Loucy (cell line): Measurements from ENCODE around the gene RNF181.
A peak's percentile ranks its signal among the peaks of the same experiment; 100 is the strongest.

Source experiments
- H2AFZ ChIP-seq: fragments of 200-600 bp; sonication (generic); 2 replicates; pipeline ENCODE4 v1.6.0; 2016; ENCODE audit warnings: antibody characterized with exemption, mild to moderate bottlenecking, low read length, moderate library complexity
- H3F3A ChIP-seq: fragments of 200-600 bp; 2 replicates; pipeline ENCODE4 v1.6.0; 2016; ENCODE audit warnings: antibody characterized with exemption, low read depth, mild to moderate bottlenecking
- H3K27me3 ChIP-seq: fragments of 200-600 bp; sonication (generic); 2 replicates; pipeline ENCODE4 v1.6.1; 2014; ENCODE audit warnings: low read length, mild to moderate bottlenecking; ENCODE audit not compliant: insufficient read depth, poor library complexity, severe bottlenecking
- H3K36me3 ChIP-seq: fragments of 200-600 bp; sonication (generic); 2 replicates; pipeline ENCODE4 v1.6.1; 2016; ENCODE audit warnings: low read length; ENCODE audit not compliant: insufficient read depth
- H3K4me1 ChIP-seq: fragments of 200-600 bp; sonication (generic); 2 replicates; pipeline ENCODE4 v1.5.1; 2014; ENCODE audit warnings: low read length, mild to moderate bottlenecking; ENCODE audit not compliant: insufficient read depth, poor library complexity, severe bottlenecking
- H3K4me2 ChIP-seq: fragments of 200-600 bp; sonication (generic); 2 replicates; pipeline ENCODE4 v1.6.0; 2014; ENCODE audit warnings: antibody characterized with exemption, low read length, low read depth, mild to moderate bottlenecking; ENCODE audit not compliant: poor library complexity, severe bottlenecking
- H3K4me3 ChIP-seq: fragments of 200-600 bp; sonication (generic); 2 replicates; pipeline ENCODE4 v1.5.1; 2014; ENCODE audit warnings: low read length, mild to moderate bottlenecking, mixed read lengths; ENCODE audit not compliant: poor library complexity, severe bottlenecking
- H3K79me2 ChIP-seq: fragments of 200-600 bp; sonication (generic); 2 replicates; pipeline ENCODE4 v1.6.1; 2014; ENCODE audit warnings: low read length; ENCODE audit not compliant: insufficient read depth
- H3K9ac ChIP-seq: fragments of 200-600 bp; sonication (generic); 2 replicates; pipeline ENCODE4 v1.6.0; 2014; ENCODE audit warnings: mild to moderate bottlenecking, low read depth, low read length, moderate library complexity; ENCODE audit not compliant: poor library complexity, severe bottlenecking
- H3K9me2 ChIP-seq: fragments of 200-600 bp; sonication (generic); replicated peaks from 2 replicates; pipeline ENCODE4 v1.6.1; 2016; ENCODE audit warnings: low read depth, low read length, mixed read lengths
- H3K9me3 ChIP-seq: fragments of 200-600 bp; sonication (generic); 2 replicates; pipeline ENCODE4 v1.6.1; 2014; ENCODE audit warnings: mild to moderate bottlenecking, antibody characterized with exemption, low read length, low read depth; ENCODE audit not compliant: insufficient read depth
- H4K20me1 ChIP-seq: fragments of 200-600 bp; sonication (generic); 2 replicates; pipeline ENCODE4 v1.6.0; 2014; ENCODE audit warnings: antibody characterized with exemption, low read length, mild to moderate bottlenecking; ENCODE audit not compliant: insufficient read depth, poor library complexity, severe bottlenecking
- EZH2phosphoT487 ChIP-seq: fragments of 200-600 bp; IDR thresholded peaks from 2 replicates; pipeline ENCODE4 v1.6.1; 2018; ENCODE audit warnings: antibody characterized with exemption, mild to moderate bottlenecking, moderate library complexity, borderline replicate concordance
- TF ChIP-seq, protein P1 (sequence below): fragments of 200-600 bp; sonication (generic); conservative IDR thresholded peaks from 2 replicates; pipeline ENCODE4 v1.5.1; 2014; ENCODE audit warnings: mild to moderate bottlenecking, antibody characterized with exemption, low read length

Gene RNF181

DNA sequence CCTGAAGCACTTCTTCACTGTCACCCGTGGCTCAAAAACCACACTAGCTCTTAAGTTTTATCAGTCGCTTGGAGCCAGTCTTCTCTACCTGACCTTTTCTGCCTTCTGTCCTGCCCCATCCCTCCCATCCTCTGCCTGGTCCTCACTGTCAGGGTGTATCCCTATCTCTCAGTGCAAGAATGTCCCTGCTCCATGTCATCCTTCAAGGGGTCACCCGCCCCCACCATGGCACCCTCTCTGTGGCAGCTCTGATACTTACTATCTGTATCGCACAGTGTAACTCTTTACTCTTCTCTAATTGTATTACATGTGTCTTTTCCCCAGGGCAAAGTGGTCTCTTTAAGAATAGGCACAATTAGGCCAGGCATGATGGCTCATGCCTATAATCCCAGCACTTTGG, 6.9 kb upstream of the RNF181 start:
- H3K4me3 ChIP-seq, result peak overlapping the region; percentile 63
- no peaks in the 10 kb centered on the region for H3K9me2 ChIP-seq
- 0 out of 2 replicates have a peak, but pooled peaks cover 12% of the 10 kb centered on the region for H3F3A ChIP-seq
- TF ChIP-seq EZH2phosphoT487, result no peak
- TF ChIP-seq, protein P1, sequence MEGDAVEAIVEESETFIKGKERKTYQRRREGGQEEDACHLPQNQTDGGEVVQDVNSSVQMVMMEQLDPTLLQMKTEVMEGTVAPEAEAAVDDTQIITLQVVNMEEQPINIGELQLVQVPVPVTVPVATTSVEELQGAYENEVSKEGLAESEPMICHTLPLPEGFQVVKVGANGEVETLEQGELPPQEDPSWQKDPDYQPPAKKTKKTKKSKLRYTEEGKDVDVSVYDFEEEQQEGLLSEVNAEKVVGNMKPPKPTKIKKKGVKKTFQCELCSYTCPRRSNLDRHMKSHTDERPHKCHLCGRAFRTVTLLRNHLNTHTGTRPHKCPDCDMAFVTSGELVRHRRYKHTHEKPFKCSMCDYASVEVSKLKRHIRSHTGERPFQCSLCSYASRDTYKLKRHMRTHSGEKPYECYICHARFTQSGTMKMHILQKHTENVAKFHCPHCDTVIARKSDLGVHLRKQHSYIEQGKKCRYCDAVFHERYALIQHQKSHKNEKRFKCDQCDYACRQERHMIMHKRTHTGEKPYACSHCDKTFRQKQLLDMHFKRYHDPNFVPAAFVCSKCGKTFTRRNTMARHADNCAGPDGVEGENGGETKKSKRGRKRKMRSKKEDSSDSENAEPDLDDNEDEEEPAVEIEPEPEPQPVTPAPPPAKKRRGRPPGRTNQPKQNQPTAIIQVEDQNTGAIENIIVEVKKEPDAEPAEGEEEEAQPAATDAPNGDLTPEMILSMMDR, result no peak
- H3K4me2 ChIP-seq, result peak overlapping the region; percentile 85
- H3K36me3 ChIP-seq, result no peaks in the 10 kb centered on the region
- peaks cover 65% of the 10 kb centered on the region for H3K4me1 ChIP-seq
- peak overlapping the region; percentile 71 for H3K9ac ChIP-seq
- H3K79me2 ChIP-seq, result peaks cover 43% of the 10 kb centered on the region
- no peaks in the 10 kb centered on the region for H3K27me3 ChIP-seq
- no peaks in the 10 kb centered on the region for H3K9me3 ChIP-seq
- H4K20me1 ChIP-seq, result no peaks in the 10 kb centered on the region
- H2AFZ ChIP-seq, result no peak overlapping the region

DNA sequence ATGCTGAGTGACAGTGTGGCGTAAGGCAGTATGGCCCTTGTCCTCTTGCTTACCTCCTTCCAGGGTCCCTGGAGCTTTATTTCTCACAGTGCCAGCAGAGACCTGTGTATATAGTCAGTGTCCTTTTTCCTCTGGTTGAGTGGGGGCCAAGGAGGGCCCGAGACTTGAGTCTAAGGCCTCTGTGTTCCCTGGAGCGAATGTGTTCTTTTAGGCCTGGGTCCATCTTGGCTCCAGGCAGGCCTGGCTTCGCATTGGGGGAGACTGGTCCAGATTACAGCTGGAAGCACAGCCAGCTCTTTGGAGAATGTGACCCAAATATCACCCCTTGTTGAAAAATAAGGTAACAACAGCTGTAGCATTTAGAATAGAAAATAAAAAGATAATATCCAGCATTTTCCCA, 6.4 kb upstream of the RNF181 start:
- peaks cover 46% of the 10 kb centered on the region for H3K79me2 ChIP-seq
- H3K9me2 ChIP-seq, result no peaks in the 10 kb centered on the region
- H3F3A ChIP-seq, result 0 out of 2 replicates have a peak, but pooled peaks cover 12% of the 10 kb centered on the region
- H3K27me3 ChIP-seq, result no peaks in the 10 kb centered on the region
- no peak for TF ChIP-seq EZH2phosphoT487
- TF ChIP-seq, protein P1, result no peak
- H3K9ac ChIP-seq, result peak overlapping the region; percentile 71
- H3K4me3 ChIP-seq, result peak overlapping the region; percentile 63
- no peaks in the 10 kb centered on the region for H3K36me3 ChIP-seq
- peak overlapping the region; percentile 85 for H3K4me2 ChIP-seq
- no peaks in the 10 kb centered on the region for H3K9me3 ChIP-seq
- no peaks in the 10 kb centered on the region for H4K20me1 ChIP-seq
- peaks cover 60% of the 10 kb centered on the region for H3K4me1 ChIP-seq
- no peak overlapping the region for H2AFZ ChIP-seq

DNA sequence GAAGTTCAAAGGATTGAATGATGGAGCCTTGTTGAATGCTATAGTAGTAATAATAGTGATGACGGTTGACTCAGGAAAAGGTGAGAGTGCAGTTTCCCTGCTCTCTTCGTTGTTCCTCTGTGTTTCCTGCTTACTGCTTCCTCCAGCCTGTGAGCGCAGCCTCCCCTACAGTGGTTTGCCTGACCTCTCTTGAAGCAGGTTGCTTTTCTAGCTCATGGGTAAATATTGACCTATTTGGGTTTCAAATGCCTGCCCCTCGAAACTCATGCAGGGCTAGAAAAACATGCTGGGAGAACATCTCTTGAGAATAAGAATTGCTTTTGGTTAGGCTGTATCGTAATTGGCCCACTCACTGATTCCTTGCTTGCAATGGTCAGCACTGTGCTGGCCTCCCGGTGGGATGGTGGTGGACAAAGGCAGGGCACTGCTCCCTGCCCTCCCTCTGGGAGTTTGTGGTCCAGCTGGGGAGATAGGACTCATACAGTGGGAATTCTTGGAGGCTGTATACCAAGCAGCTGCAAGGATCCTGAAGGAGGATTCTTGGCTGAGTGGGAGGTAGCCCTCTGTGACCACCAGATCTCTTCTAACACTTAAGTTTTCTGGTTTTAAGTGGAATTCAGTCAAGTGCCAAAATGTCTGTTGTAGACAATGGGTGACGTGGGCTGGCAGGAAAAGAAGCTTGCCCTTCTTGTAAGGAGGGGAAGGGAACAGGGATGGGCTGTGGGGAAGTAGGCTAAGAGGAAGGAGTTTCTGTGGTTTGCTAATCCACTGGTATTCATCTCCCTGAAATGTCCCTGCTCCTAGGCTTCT, 5.4 kb upstream of the RNF181 start:
- H4K20me1 ChIP-seq, result no peaks in the 10 kb centered on the region
- peak overlapping the region; percentile 71 for H3K9ac ChIP-seq
- H2AFZ ChIP-seq, result no peak overlapping the region
- H3K4me3 ChIP-seq, result peak overlapping the region; percentile 8
- no peaks in the 10 kb centered on the region for H3K36me3 ChIP-seq
- H3K9me3 ChIP-seq, result no peaks in the 10 kb centered on the region
- peak overlapping the region; percentile 85 for H3K4me2 ChIP-seq
- TF ChIP-seq, protein P1, result no peak
- no peak for TF ChIP-seq EZH2phosphoT487
- H3K79me2 ChIP-seq, result peaks cover 48% of the 10 kb centered on the region
- no peaks in the 10 kb centered on the region for H3K9me2 ChIP-seq
- H3K4me1 ChIP-seq, result peaks cover 61% of the 10 kb centered on the region
- H3K27me3 ChIP-seq, result no peaks in the 10 kb centered on the region
- H3F3A ChIP-seq, result 0 out of 2 replicates have a peak, but pooled peaks cover 12% of the 10 kb centered on the region
